IMR-90 (cell line): Measurements from ENCODE around the gene FGF12. TPM values are rescaled to one million over a fixed set of nuclear protein-coding genes. Genes with fewer than 3 reads are reported as not detected.

ENCODE experiments used
- ATAC-seq: fragments of 200-7000 bp; cut with Tn5 transposase; 2 replicates; pipeline ENCODE4 v1.9.1; 2020; ENCODE audit warnings: low read depth, mild to moderate bottlenecking, moderate library complexity
- BruUV-seq: library from RNA; stranded (reverse); fragments of 400-500 nt; replicated peaks from 2 replicates; lab custom pipeline; 2021; lab: Mats Ljungman, UMichigan
- CTCF ChIA-PET: fragments of 300-600 bp; formaldehyde crosslinking; extraction: SDS; loops from one replicate; lab custom pipeline; 2021; ENCODE audit warnings: antibody characterized with exemption; lab: Yijun Ruan, JAX
- POLR2A ChIA-PET: fragments of 300-600 bp; sonication (Branson Sonifier 250); formaldehyde crosslinking; loops from one replicate; lab custom pipeline; 2022; ENCODE audit warnings: antibody characterized with exemption; ENCODE audit not compliant: unreplicated experiment; lab: Charles Lee
- DNase-seq: peaks from one replicate; pipeline ENCODE4 v3.0.0; 2013
- H2AFZ ChIP-seq: replicated peaks from 2 replicates; pipeline ENCODE3; 2013; ENCODE audit warnings: low read length, mild to moderate bottlenecking; ENCODE audit not compliant: poor library complexity
- H2AK5ac ChIP-seq: 2 replicates; pipeline ENCODE4 v1.6.1; 2013; ENCODE audit warnings: low read depth, low read length, inconsistent platforms
- H2AK9ac ChIP-seq: replicated peaks from 2 replicates; pipeline ENCODE3; 2013; ENCODE audit warnings: mild to moderate bottlenecking, low read depth, low read length, moderate library complexity; ENCODE audit not compliant: poor library complexity
- H2BK120ac ChIP-seq: 2 replicates; pipeline ENCODE4 v1.6.1; 2013; ENCODE audit warnings: low read depth, low read length, inconsistent platforms
- H2BK15ac ChIP-seq: 3 replicates; pipeline ENCODE4 v1.6.1; 2013; ENCODE audit warnings: low read depth, low read length, inconsistent platforms
- H2BK20ac ChIP-seq: 2 replicates; pipeline ENCODE4 v1.6.1; 2013; ENCODE audit warnings: low read depth, mild to moderate bottlenecking, inconsistent platforms, low read length, moderate library complexity
- H2BK5ac ChIP-seq: 2 replicates; pipeline ENCODE4 v1.6.1; 2013; ENCODE audit warnings: mild to moderate bottlenecking, low read depth, low read length, inconsistent platforms; ENCODE audit not compliant: poor library complexity, severe bottlenecking
- H3K14ac ChIP-seq: replicated peaks from 2 replicates; pipeline ENCODE4 v1.6.1; 2013; ENCODE audit warnings: low read depth, low read length, inconsistent platforms
- H3K18ac ChIP-seq: 2 replicates; pipeline ENCODE4 v1.6.1; 2013; ENCODE audit warnings: low read depth, low read length, control low read depth
- H3K23ac ChIP-seq: 2 replicates; pipeline ENCODE4 v1.6.1; 2013; ENCODE audit warnings: low read depth, low read length, inconsistent platforms
- H3K27ac ChIP-seq: 2 replicates; pipeline ENCODE4 v1.5.1; 2013; ENCODE audit warnings: mild to moderate bottlenecking, control low read depth, low read length; ENCODE audit not compliant: insufficient read depth
- H3K27me3 ChIP-seq: 2 replicates; pipeline ENCODE4 v1.6.1; 2013; ENCODE audit warnings: low read length; ENCODE audit not compliant: control insufficient read depth, insufficient read depth
- H3K36me3 ChIP-seq: 2 replicates; pipeline ENCODE4 v1.6.1; 2013; ENCODE audit warnings: low read length, mixed read lengths; ENCODE audit not compliant: control insufficient read depth, insufficient read depth
- H3K4ac ChIP-seq: 2 replicates; pipeline ENCODE4 v1.6.1; 2013; ENCODE audit warnings: low read depth, low read length, inconsistent platforms
- H3K4me1 ChIP-seq: 2 replicates; pipeline ENCODE4 v1.6.1; 2013; ENCODE audit warnings: low read length, mixed read lengths; ENCODE audit not compliant: control insufficient read depth, insufficient read depth
- H3K4me2 ChIP-seq: 2 replicates; pipeline ENCODE4 v1.6.1; 2013; ENCODE audit warnings: low read depth, mild to moderate bottlenecking, control low read depth, low read length, moderate library complexity
- H3K4me3 ChIP-seq: 2 replicates; pipeline ENCODE4 v1.5.1; 2013; ENCODE audit warnings: low read depth, mild to moderate bottlenecking, control low read depth, low read length, moderate library complexity; ENCODE audit not compliant: insufficient read depth
- H3K56ac ChIP-seq: 2 replicates; pipeline ENCODE4 v1.6.1; 2013; ENCODE audit warnings: low read length, inconsistent platforms; ENCODE audit not compliant: insufficient read depth; ENCODE audit errors: extremely low read depth
- H3K79me1 ChIP-seq, 2 experiments: 2 replicates each; pipeline ENCODE4 v1.6.1; 2013; ENCODE audit warnings: low read length in 2 of 2, inconsistent platforms in 1 of 2, low read depth in 1 of 2
- H3K9ac ChIP-seq: 2 replicates; pipeline ENCODE4 v1.6.1; 2013; ENCODE audit warnings: low read depth, low read length, control low read depth
- H3K9me1 ChIP-seq: 2 replicates; pipeline ENCODE4 v1.6.1; 2013; ENCODE audit warnings: low read length, inconsistent platforms; ENCODE audit not compliant: insufficient read depth
- H3K9me3 ChIP-seq: 2 replicates; pipeline ENCODE4 v1.6.1; 2013; ENCODE audit warnings: low read length; ENCODE audit not compliant: control insufficient read depth, insufficient read depth
- H4K20me1 ChIP-seq: 2 replicates; pipeline ENCODE4 v1.6.1; 2013; ENCODE audit warnings: low read length, inconsistent platforms; ENCODE audit not compliant: insufficient read depth
- H4K5ac ChIP-seq: 2 replicates; pipeline ENCODE4 v1.6.1; 2013; ENCODE audit warnings: mild to moderate bottlenecking, low read depth, low read length, control low read depth
- H4K8ac ChIP-seq, 2 experiments: 2 replicates each; pipeline ENCODE4 v1.6.1; 2013; ENCODE audit warnings: low read depth in 2 of 2, low read length in 2 of 2, control low read depth in 1 of 2, inconsistent platforms in 1 of 2
- H4K91ac ChIP-seq: 2 replicates; pipeline ENCODE4 v1.6.1; 2013; ENCODE audit warnings: low read depth, low read length, inconsistent platforms; ENCODE audit not compliant: insufficient read depth
- CEBPB ChIP-seq: IDR thresholded peaks from 2 replicates; pipeline ENCODE4 v1.6.1; 2012; ENCODE audit warnings: low read depth, low read length, improper control_type of control experiment
- CHD1 ChIP-seq: IDR thresholded peaks from 2 replicates; pipeline ENCODE4 v1.6.1; 2012; ENCODE audit warnings: low read depth, low read length, improper control_type of control experiment
- ELK1 ChIP-seq: fragments of 150-350 bp; IDR thresholded peaks from 2 replicates; pipeline ENCODE4 v1.6.1; 2016; ENCODE audit warnings: low read depth, mild to moderate bottlenecking, low read length, moderate library complexity, borderline replicate concordance
- FOS ChIP-seq: fragments of 150-350 bp; IDR thresholded peaks from 2 replicates; pipeline ENCODE4 v1.6.1; 2016; ENCODE audit warnings: low read depth, low read length
- MAFK ChIP-seq: IDR thresholded peaks from 2 replicates; pipeline ENCODE4 v1.6.1; 2012; ENCODE audit warnings: low read depth, low read length, improper control_type of control experiment
- MAZ ChIP-seq: IDR thresholded peaks from 2 replicates; pipeline ENCODE4 v1.6.1; 2012; ENCODE audit warnings: low read depth, mild to moderate bottlenecking, low read length, improper control_type of control experiment, moderate library complexity, borderline replicate concordance
- MXI1 ChIP-seq: IDR thresholded peaks from 2 replicates; pipeline ENCODE4 v1.6.1; 2012; ENCODE audit warnings: low read depth, mild to moderate bottlenecking, low read length, moderate library complexity, borderline replicate concordance
- POLR2A ChIP-seq: IDR thresholded peaks from 2 replicates; pipeline ENCODE4 v1.6.1; 2012; ENCODE audit warnings: mild to moderate bottlenecking, low read depth, low read length
- RCOR1 ChIP-seq: IDR thresholded peaks from 2 replicates; pipeline ENCODE4 v1.6.1; 2012; ENCODE audit warnings: mild to moderate bottlenecking, low read length, improper control_type of control experiment; ENCODE audit not compliant: insufficient replicate concordance
- RFX5 ChIP-seq: IDR thresholded peaks from 2 replicates; pipeline ENCODE4 v1.8.0; 2012; ENCODE audit warnings: low read depth, mild to moderate bottlenecking, low read length, moderate library complexity
- WGBS, 2 experiments: methylation state at CpG; one replicate each; pipeline versions ENCODE4 v1.1.5 to v1.1.7; 2013; ENCODE audit warnings: missing lambda C conversion rate in 2 of 2; ENCODE audit not compliant: insufficient read length in 1 of 2; ENCODE audit errors: extremely low coverage in 2 of 2; 5-methylcytosine and 5-hydroxymethylcytosine counted together
- dilution Hi-C: fragments of 300-500 bp; cut with HindIII; formaldehyde crosslinking; loops from one replicate; pipeline ENCODE4 v1.14.3; 2018; ENCODE audit warnings: low sequenced_read_pairs; ENCODE audit not compliant: unreplicated experiment
- in situ Hi-C: fragments of 300-500 bp; cut with MboI; formaldehyde crosslinking; loops from 3 replicates; pipeline ENCODE4 v1.14.3; 2019; ENCODE audit warnings: low sequenced_read_pairs, inconsistent platforms, mixed read lengths
- intact Hi-C: fragments of 100-400 bp; cut with micrococcal nuclease; formaldehyde crosslinking; loops from 2 replicates; pipeline ENCODE4 v1.10.0; 2022
- polyA plus RNA-seq, 3 experiments: library from polyadenylated mRNA; depleted of rRNA; stranded (reverse); fragments of >200 nt; gene quantifications; 2 replicates each; pipeline ENCODE4 v1.2.3, GENCODE V29; 2012; ENCODE audit warnings: low replicate concordance in 1 of 3
- total RNA-seq: library from RNA; depleted of rRNA; stranded (reverse); fragments of >200 nt; gene quantifications from 2 replicates; pipeline ENCODE4 v1.2.3, GENCODE V29; 2012

Gene FGF12
- total and polyA plus RNA-seq, 2 of the 4 experiments (the other 2 are of a cell fraction), result not detected

- no peak overlapping the region for H3K4me3 ChIP-seq
- no CpG with 5 or more reads among the region's 5 CpGs for WGBS, 2 experiments
- H4K8ac ChIP-seq, result no peak overlapping the region
- H4K20me1 ChIP-seq, result no peaks in the 10 kb centered on the region
- no peaks in the 10 kb centered on the region for H3K79me1 ChIP-seq
- H3K4me1 ChIP-seq, result no peaks in the 10 kb centered on the region
- no peak overlapping the region for H3K27ac ChIP-seq
- H2BK120ac ChIP-seq, result no peak overlapping the region
- in situ Hi-C loops, result no loop called here
- H3K4ac ChIP-seq, result no peak overlapping the region
- H3K36me3 ChIP-seq, result no peaks in the 10 kb centered on the region
- no peak overlapping the region for H3K9ac ChIP-seq
- no peak overlapping the region for H2AFZ ChIP-seq
- no TSS peak for BruUV-seq
- H3K14ac ChIP-seq, result no peak overlapping the region
- H3K27me3 ChIP-seq, result no peaks in the 10 kb centered on the region
- H4K91ac ChIP-seq, result no peak overlapping the region
- ChIA-PET CTCF (no interaction called here), POLR2A (no interaction called here)
- H4K5ac ChIP-seq, result no peak overlapping the region
- TF ChIP-seq ELK1 (no peak), MAFK (no peak), FOS (no peak), CEBPB (no peak), MXI1 (no peak), CHD1 (no peak), MAZ (no peak), POLR2A (no peak), RFX5 (no peak), RCOR1 (no peak)
- no peak overlapping the region for H3K23ac ChIP-seq
- peaks cover 2% of the 10 kb centered on the region; the same call in 1 of the 2 replicates for H3K9me3 ChIP-seq
- DNase-seq (no peak), ATAC-seq (no peak)
- no peak overlapping the region for H3K4me2 ChIP-seq
- H2AK9ac ChIP-seq, result no peak overlapping the region
- H2BK15ac ChIP-seq, result no peak overlapping the region
- no peak overlapping the region for H2BK5ac ChIP-seq
- H3K56ac ChIP-seq, result no peak overlapping the region
- intact Hi-C loops, result no loop called here
- H2AK5ac ChIP-seq, result no peak overlapping the region
- H2BK20ac ChIP-seq, result no peak overlapping the region
- H3K18ac ChIP-seq, result no peak overlapping the region
- no peaks in the 10 kb centered on the region for H3K9me1 ChIP-seq
- dilution Hi-C loops, result no loop called here
Measured at GRCh38 chr3:192260116-192261010, 467.0 kb downstream of the FGF12 start.
